ENCODE measurements around the gene GDF9. TPM values are rescaled to one million over a fixed set of nuclear protein-coding genes. Genes with fewer than 3 reads are reported as not detected.

GDF9 gene
- total RNA-seq, 1 experiment from 2014 or later: 0.24 TPM

GRCh38 chr5:132826424-132827082 lies 39.7 kb downstream of the GDF9 start:
- Histone ChIP-seq H3K4me2 (ENCODE audit: insufficient read depth, insufficient read length, low read length) (peak overlapping the region; percentile 18), H3K27me3 (ENCODE audit: insufficient read depth, low read length) (peaks cover 25% of the 10 kb centered on the region; the same call in 1 of the 2 replicates)

More at GRCh38 chr5:132826424-132827082, 39.7 kb downstream of the GDF9 start:
- Histone ChIP-seq H3K79me2 (ENCODE audit: insufficient read depth, low read length) (no peaks in the 10 kb centered on the region), H3K27ac (ENCODE audit: insufficient read length, low read depth, low read length) (no peak overlapping the region), H4K8ac (replicated peaks; ENCODE audit: insufficient read length, low read depth, low read length) (no peak overlapping the region), H3K4me1 (ENCODE audit: insufficient read depth, low read length) (peaks cover 3% of the 10 kb centered on the region), H3K23ac (ENCODE audit: insufficient read length, low read depth, low read length) (no peak overlapping the region), H2BK20ac (ENCODE audit: low read depth, low read length, poor library complexity, severe bottlenecking) (no peak overlapping the region), H3K23me2 (ENCODE audit: insufficient read length, low read depth, low read length, poor library complexity, severe bottlenecking) (peaks cover 25% of the 10 kb centered on the region), H3K56ac (ENCODE audit: insufficient read length, low read depth, low read length) (no peak overlapping the region), H3K4ac (ENCODE audit: low read depth, low read length) (no peak overlapping the region), H2AK5ac (ENCODE audit: insufficient read length, low read length) (no peak overlapping the region), H4K91ac (ENCODE audit: insufficient read length, low read depth, low read length) (no peak overlapping the region), H3K14ac (ENCODE audit: insufficient read depth, low read length) (no peak overlapping the region), H3K9me3 (ENCODE audit: control insufficient read depth, low read depth, low read length) (no peaks in the 10 kb centered on the region), H2AFZ (ENCODE audit: low read length) (no peak overlapping the region), H2BK15ac (ENCODE audit: low read depth, low read length) (no peak overlapping the region), H3K79me1 (ENCODE audit: insufficient read depth, low read depth, low read length, poor library complexity, severe bottlenecking) (no peaks in the 10 kb centered on the region), H3K9ac (ENCODE audit: extremely low read depth, insufficient read length, low read length) (no peak overlapping the region), H2BK5ac (ENCODE audit: insufficient read length, low read length) (no peak overlapping the region), H3T11ph (ENCODE audit: low read length) (no peak overlapping the region), H4K20me1 (ENCODE audit: control insufficient read depth, insufficient read depth, insufficient read length) (no peaks in the 10 kb centered on the region), H4K5ac (ENCODE audit: insufficient read length, low read depth, low read length) (no peak overlapping the region), H2BK120ac (ENCODE audit: low read depth, low read length, poor library complexity, severe bottlenecking) (no peak overlapping the region), H2BK12ac (ENCODE audit: insufficient read length, low read depth, low read length) (no peak overlapping the region), H3K18ac (ENCODE audit: insufficient read length, low read depth, low read length) (no peak overlapping the region)
- Mint-ChIP-seq H3K27ac (no peak overlapping the region), H3K4me3 (peak overlapping the region; percentile 42), H3K27me3 (ENCODE audit: low read depth) (peaks cover 70% of the 10 kb centered on the region), H3K4me1 (peaks cover 11 to 23% of the 10 kb centered on the region in 2 experiments), H3K36me3 (ENCODE audit: insufficient read depth in 1 of 3, low read depth in 3 of 3) (peaks cover 3 to 6% (median 4%) of the 10 kb centered on the region in 3 experiments; a peak in 6 of 7 replicates), H3K9me3 (no peaks in the 10 kb centered on the region; a peak in 1 of 5 replicates)
- WGBS (ENCODE audit: extremely low coverage, insufficient read length, low lambda C conversion rate): no CpG with 5 or more reads among the region's 6 CpGs
- no peak for DNase-seq
- no peak for TF ChIP-seq CTCF (conservative IDR thresholded peaks at IDR 0.05)
